Activated naive CD8-positive, alpha-beta T cell treated with anti-CD3 and anti-CD28 coated beads, Interleukin-2, amount 50 U/mL, for 16 hours (primary cell): ENCODE results near the gene CHAT.

Experiments
- DNase-seq: peaks from one replicate; pipeline ENCODE4 v3.0.0-alpha.2; 2020; ENCODE audit warnings: low read depth, low spot score

CHAT gene

GRCh38 chr10:49629431-49629881, 15.6 kb downstream of the CHAT start:
- no peak for DNase-seq

GRCh38 chr10:49631975-49632374, 18.1 kb downstream of the CHAT start:
- DNase-seq, result no peak

GRCh38 chr10:49632406-49633317, 18.8 kb downstream of the CHAT start:
- DNase-seq, result no peak

DNA sequence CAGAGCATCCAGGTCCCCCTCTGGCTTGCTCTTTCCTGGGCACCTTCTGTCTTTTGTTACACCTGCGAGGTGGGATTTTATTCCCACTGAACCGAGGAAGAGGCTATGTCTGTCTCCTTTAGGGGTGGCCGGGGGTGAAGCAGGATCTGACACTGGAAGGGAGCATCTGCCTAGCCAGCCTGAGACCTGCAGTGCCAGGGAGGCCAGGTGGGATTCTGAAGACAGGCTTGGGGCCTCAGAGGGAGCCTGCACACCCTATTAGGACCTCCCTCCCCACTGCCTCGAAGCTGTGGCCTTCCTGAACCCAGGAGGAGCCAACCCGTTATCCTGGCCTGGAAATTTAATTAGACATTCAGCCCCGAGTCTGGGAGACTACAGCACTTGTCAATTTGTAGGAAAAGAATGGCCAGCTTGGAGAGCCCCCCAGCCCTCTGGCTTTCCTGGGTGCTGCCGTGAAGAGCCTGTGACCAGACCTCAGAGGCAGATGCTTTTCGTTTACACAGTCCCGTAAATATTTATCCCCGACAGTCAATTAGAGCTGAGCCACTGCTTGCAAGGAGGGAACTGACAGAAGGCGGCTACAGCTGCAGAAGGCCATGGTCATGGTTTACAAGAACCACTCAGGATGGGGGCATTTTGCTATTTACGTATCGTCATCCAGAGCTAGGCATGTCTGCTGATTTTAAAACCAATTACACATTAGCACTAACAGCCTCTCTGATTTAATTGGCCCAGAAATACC, 19.7 kb downstream of the CHAT start:
- no peak for DNase-seq

GRCh38 chr10:49634069-49634660, 20.3 kb downstream of the CHAT start:
- DNase-seq, result no peak

- no peak for DNase-seq
Observed at GRCh38 chr10:49642311-49642710, 28.5 kb downstream of the CHAT start.

DNA sequence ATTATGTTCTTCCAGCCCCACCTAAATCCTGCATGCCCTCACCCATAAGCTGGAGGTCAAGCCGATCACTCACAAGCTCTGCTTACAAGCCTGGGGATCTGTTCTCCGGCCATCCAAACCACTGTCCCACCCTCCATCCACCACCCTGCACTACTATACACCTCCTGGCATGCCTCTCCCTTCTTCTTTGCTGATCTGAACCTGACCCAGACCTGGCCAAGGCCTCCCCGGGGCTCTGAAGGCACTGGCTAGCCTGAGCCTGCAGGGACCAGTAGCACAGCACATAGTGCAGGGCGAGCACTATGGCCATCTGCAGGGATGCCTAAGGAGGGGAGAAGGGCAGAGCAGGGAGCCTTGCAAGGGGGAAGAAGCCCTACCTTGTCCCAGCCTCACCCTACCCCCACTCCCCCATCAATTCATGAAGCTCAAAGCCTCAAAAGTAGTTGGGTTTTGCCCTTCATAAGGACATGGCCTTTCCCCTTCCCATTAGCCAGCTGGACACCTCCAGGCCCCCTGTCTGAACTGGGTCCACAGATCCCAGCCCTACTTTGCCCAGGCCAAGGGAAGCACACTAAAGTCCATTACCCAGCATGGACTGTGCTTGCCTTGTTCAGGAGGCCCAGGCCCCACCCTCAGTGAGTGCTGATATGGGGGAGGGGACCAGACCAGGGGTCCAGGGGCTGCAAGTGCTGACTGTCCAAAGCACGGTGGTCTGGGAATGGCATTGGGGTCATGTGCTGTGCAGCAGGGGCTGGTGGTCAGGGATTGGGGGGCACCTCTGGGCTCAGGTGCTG, 29.6 kb downstream of the CHAT start:
- DNase-seq, result no peak

- no peak for DNase-seq
Observed at GRCh38 chr10:49644035-49644646, 30.3 kb downstream of the CHAT start.

DNA sequence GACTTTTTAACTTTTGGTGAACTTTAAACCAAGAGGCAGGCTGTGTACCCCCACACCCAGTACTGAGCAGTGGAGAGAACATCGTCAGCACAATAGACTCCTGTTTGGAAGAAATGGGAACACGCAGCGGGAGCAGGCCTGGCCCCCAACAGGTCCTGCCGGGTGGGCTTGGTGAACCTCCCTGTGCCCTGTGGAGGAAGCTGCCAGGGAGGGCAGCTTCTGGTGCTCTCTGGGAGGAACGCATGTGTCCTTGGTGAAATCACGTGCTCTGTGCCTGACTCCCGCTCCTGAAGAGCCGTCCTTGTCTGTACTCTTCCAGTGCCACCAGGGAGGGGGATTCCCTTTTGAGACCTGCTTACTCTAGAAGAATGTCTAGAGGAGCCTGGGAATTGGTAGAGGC, 31.6 kb downstream of the CHAT start:
- no peak for DNase-seq

GRCh38 chr10:49645871-49646870, 32.3 kb downstream of the CHAT start:
- DNase-seq, result no peak

DNA sequence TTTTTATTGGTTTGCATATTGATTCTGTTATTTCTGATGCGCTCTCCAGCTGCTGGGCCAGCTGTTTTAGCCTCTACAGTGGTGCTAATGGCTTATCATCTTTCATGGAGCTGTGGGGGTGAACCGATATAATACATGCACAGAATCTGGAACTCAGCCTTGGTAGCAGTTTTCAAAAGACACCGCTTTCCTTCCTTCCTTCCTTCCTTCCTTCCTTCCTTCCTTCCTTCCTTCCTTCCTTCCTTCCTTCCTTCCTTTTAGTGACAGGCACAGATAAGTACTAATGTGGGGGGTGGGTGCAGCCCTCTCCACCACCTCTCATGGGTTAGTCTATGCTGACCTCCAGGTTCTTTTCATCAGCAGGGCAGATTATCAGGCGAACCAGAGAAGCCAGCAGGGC, 33.7 kb downstream of the CHAT start:
- no peak for DNase-seq

DNA sequence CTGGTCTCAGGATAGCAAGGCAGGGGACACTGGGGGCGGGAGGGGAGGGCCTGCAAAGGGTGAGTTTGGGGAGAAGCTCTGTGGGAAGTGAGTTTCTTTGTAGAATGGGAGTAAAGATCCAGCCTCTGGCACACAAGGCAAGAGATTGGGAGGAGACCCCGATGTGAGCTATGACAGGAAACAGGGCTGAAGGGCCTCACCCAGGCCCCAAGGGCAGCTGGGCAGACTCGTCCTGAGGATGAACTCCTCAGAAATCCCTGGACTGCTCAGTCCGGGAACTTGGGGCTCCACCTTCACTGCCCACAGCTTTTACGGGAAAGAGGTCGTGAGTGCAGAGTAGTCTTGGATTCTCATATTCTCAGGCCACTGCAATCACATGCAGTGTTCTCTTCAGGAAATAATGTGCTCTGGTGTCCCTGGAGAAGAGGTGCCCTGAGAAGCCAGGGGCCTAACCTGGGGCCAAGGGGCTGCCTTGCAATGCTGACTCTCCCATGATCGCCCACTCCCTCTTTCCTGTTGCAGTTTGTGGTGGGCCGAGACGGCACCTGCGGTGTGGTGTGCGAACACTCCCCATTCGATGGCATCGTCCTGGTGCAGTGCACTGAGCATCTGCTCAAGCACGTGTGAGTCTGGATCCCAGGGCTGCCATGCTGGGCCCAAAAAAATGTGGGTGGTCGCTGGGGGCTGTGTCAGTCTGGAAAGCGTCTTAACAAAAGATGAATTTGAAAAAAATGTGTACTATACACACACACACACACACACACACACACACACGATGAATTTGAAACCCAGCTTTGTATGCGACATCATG, 34.4 kb downstream of the CHAT start:
- DNase-seq, result no peak

- no peak for DNase-seq
Observed at GRCh38 chr10:49649294-49649693, 35.5 kb downstream of the CHAT start.

DNA sequence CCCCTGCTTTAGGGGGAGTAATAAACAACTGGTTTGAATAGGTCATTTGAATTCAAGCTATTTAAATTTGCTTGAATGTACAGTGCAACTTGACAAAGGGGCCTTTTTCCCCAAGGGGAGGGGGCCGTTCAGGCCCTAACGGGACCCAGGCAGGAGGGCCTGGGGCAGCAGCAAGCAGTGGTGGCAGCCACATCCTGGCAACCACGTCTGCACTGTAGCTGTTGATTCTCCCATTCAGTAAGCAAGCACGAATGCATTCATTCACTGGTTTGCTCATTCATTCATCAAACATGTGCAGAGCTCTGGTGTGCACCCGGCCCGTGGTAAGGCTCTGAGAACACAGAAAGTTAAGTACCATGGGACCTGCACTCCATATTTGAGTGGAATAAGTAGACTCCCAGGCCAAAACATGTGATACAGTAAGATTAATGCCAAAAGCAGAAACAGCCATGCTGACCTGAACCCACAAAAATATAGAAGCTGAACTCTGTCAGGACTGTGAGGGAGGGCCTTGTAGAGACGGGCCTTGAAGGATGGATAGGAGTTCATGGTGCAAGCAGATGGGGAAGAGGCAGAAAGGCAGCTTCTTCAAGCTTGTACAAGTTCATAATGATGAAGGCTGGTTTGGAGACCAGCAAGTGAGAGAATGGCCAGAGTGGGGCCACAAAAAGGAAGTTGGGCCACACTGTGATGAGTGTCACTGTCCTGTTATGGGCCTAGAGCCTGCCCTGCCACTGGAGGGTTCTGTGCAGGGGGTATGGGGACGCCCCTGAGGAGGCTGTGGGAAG, 36.3 kb downstream of the CHAT start:
- DNase-seq, result no peak

- no peak for DNase-seq
Observed at GRCh38 chr10:49650724-49651034, 36.8 kb downstream of the CHAT start.

- no peak for DNase-seq
Observed at GRCh38 chr10:49651039-49651835, 37.4 kb downstream of the CHAT start.

DNA sequence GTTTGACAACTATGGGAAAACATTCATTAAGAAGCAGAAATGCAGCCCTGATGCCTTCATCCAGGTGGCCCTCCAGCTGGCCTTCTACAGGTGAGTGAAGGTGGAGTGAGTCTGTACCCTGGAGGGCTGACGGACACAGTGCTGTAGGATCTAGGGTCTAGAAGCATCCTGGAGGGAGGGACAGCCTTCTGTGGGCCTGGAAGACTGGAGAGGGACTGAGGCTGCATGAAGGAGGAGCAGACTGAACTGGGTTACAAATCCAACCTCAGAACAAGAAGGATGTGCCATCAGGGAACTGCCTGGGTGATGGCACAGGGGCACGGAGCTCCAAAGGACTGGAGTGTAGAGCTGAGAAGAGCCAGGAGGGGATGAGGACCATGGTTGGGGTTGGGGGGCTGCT, 38.1 kb downstream of the CHAT start:
- no peak for DNase-seq
